K562 (cell line): ENCODE data around the gene ZNF544. TPM values are rescaled to one million over a fixed set of nuclear protein-coding genes. Genes with fewer than 3 reads are reported as not detected.
A peak's percentile ranks its signal among the peaks of the same experiment; 100 is the strongest.

Experiments
- ATAC-seq: fragments of 200-7000 bp; cut with Tn5 transposase; 3 replicates; pipeline ENCODE4 v1.9.1; 2020; ENCODE audit warnings: moderate library complexity
- BruUV-seq: library from RNA; stranded (reverse); fragments of 400-500 nt; replicated peaks from 2 replicates; lab custom pipeline; 2021; lab: Mats Ljungman, UMichigan
- CTCF ChIA-PET: fragments of 300-600 bp; formaldehyde crosslinking; extraction: SDS; loops from one replicate; lab custom pipeline; 2021; ENCODE audit warnings: low intra/inter-chr PET ratio; lab: Yijun Ruan, JAX
- POLR2A ChIA-PET: fragments of 300-600, 350-650 bp; sonication (Branson Sonifier 250); formaldehyde crosslinking; extraction: SDS; loops from one replicate; lab custom pipeline; 2021; ENCODE audit warnings: antibody characterized with exemption, inconsistent platforms; lab: Yijun Ruan, JAX
- DNase-seq, 4 experiments: peaks; one replicate each; pipeline versions ENCODE4 v3.0.0 to v3.0.0-alpha.2; 2011 to 2018; ENCODE audit warnings: low spot score in 3 of 4, mixed read lengths in 3 of 4; ENCODE audit errors: extremely low read depth in 1 of 4
- FAIRE-seq: peaks from 2 replicates; lab custom pipeline; 2011; peaks lifted over from hg19 to GRCh38; lab: Jason Lieb, UNC
- H2AFZ ChIP-seq: 2 replicates; pipeline ENCODE4 v1.6.0; 2011; ENCODE audit warnings: low read depth, low read length, control low read depth, inconsistent platforms
- H3K27ac ChIP-seq: fragments of 200-600 bp; 3 replicates; pipeline ENCODE4 v1.8.0; 2011; ENCODE audit warnings: low read depth, mild to moderate bottlenecking, control low read depth, inconsistent platforms, low read length, moderate library complexity, mixed read lengths; ENCODE audit errors: extremely low read depth
- H3K27me3 ChIP-seq, 2 experiments: fragments of 300-600 bp in 1 of 2; 2 replicates in 1 of 2; 3 replicates in 1 of 2; pipeline versions ENCODE4 v1.6.0 to v1.8.0; 2011; ENCODE audit warnings: inconsistent platforms in 2 of 2, low read length in 2 of 2, mild to moderate bottlenecking in 1 of 2, mixed read lengths in 1 of 2, moderate library complexity in 1 of 2; ENCODE audit not compliant: control insufficient read depth in 2 of 2, insufficient read depth in 2 of 2
- H3K36me3 ChIP-seq: fragments of 300-600 bp; 3 replicates; pipeline ENCODE4 v1.8.0; 2011; ENCODE audit warnings: mild to moderate bottlenecking, low read length, inconsistent platforms; ENCODE audit not compliant: control insufficient read depth, insufficient read depth
- H3K4me1 ChIP-seq, 2 experiments: fragments of 200-600 bp in 1 of 2; replicated peaks in 1 of 2; 2 replicates in 1 of 2; 3 replicates in 1 of 2; pipeline versions ENCODE4 v1.5.1 to v1.8.0; 2011; ENCODE audit warnings: inconsistent platforms in 2 of 2, low read length in 2 of 2, mild to moderate bottlenecking in 1 of 2, mixed read lengths in 1 of 2, moderate library complexity in 1 of 2; ENCODE audit not compliant: control insufficient read depth in 2 of 2, insufficient read depth in 2 of 2
- H3K4me2 ChIP-seq: 2 replicates; pipeline ENCODE4 v1.6.1; 2011; ENCODE audit warnings: low read length, control low read depth, inconsistent platforms, mixed read lengths; ENCODE audit not compliant: insufficient read depth
- H3K4me3 ChIP-seq: fragments of 200-600 bp; sonication (generic), shearing (Covaris generic); 2 replicates; pipeline ENCODE4 v1.5.1; 2016; ENCODE audit warnings: control low read depth, inconsistent platforms
- H3K79me2 ChIP-seq: fragments of 200-600 bp; 3 replicates; pipeline ENCODE4 v1.8.0; 2011; ENCODE audit warnings: low read length, inconsistent platforms; ENCODE audit not compliant: control insufficient read depth, insufficient read depth
- H3K9ac ChIP-seq, 2 experiments: 2 replicates each; pipeline versions ENCODE4 v1.6.0 to v1.6.1; 2011; ENCODE audit warnings: low read depth in 2 of 2, low read length in 2 of 2, control low read depth in 1 of 2, inconsistent platforms in 1 of 2, mild to moderate bottlenecking in 1 of 2, mixed read lengths in 1 of 2; ENCODE audit not compliant: insufficient read depth in 1 of 2
- H3K9me1 ChIP-seq: one replicate; pipeline ENCODE4 v1.6.0; 2011; ENCODE audit warnings: inconsistent platforms, mild to moderate bottlenecking, low read length, moderate library complexity; ENCODE audit not compliant: control insufficient read depth, insufficient read depth
- H3K9me3 ChIP-seq: replicated peaks from 2 replicates; pipeline ENCODE4 v1.5.1; 2011; ENCODE audit warnings: low read depth, low read length, inconsistent platforms; ENCODE audit not compliant: control insufficient read depth, insufficient read depth
- H4K20me1 ChIP-seq: replicated peaks from 2 replicates; pipeline ENCODE4 v1.6.1; 2011; ENCODE audit warnings: low read length, inconsistent platforms, mixed read lengths; ENCODE audit not compliant: control insufficient read depth, insufficient read depth
- BMI1 ChIP-seq: fragments of 150-350 bp; IDR thresholded peaks from 2 replicates; pipeline ENCODE4 v1.6.1; 2014; ENCODE audit warnings: low read length
- E2F6 ChIP-seq, 2 experiments: IDR thresholded peaks; 2 replicates each; pipeline ENCODE4 v1.6.1; 2011; ENCODE audit warnings: borderline replicate concordance in 1 of 2, control low read depth in 1 of 2, low read depth in 1 of 2, low read length in 1 of 2, mild to moderate bottlenecking in 1 of 2, mixed read lengths in 1 of 2, moderate library complexity in 1 of 2; ENCODE audit not compliant: insufficient read depth in 1 of 2, insufficient read length in 1 of 2, poor library complexity in 1 of 2, severe bottlenecking in 1 of 2; ENCODE audit errors: extremely low read depth in 1 of 2
- ETS1 ChIP-seq: conservative IDR thresholded peaks from 2 replicates; pipeline ENCODE4 v1.6.1; 2011; ENCODE audit warnings: low read depth, mild to moderate bottlenecking, low read length; ENCODE audit not compliant: control insufficient read depth
- MLX ChIP-seq, 2 experiments: fragments of 450-650 bp in 1 of 2; sonication (generic) in 1 of 2; formaldehyde crosslinking; conservative IDR thresholded peaks; 2 replicates each; pipeline versions ENCODE4 v1.4.0 to v1.8.1; 2020 to 2022; ENCODE audit warnings: mild to moderate bottlenecking in 1 of 2, missing genetic modification reagents in 1 of 2
- RBM39 ChIP-seq: fragments of 200-400 bp; formaldehyde crosslinking; optimal IDR thresholded peaks from 2 replicates; pipeline ENCODE3; 2018; ENCODE audit warnings: low read depth, low read length
- SFPQ ChIP-seq: fragments of 200-400 bp; formaldehyde crosslinking; IDR thresholded peaks from 2 replicates; pipeline ENCODE4 v1.6.1; 2017; ENCODE audit warnings: mild to moderate bottlenecking, low read depth, low read length, moderate library complexity
- SMARCA5 ChIP-seq: fragments of 450-650 bp; IDR thresholded peaks from 2 replicates; pipeline ENCODE4 v1.6.1; 2016
- STAT6 ChIP-seq: sonication (generic); formaldehyde crosslinking; IDR thresholded peaks from 2 replicates; pipeline ENCODE4 v1.8.1; 2023; ENCODE audit warnings: mild to moderate bottlenecking, missing genetic modification reagents
- TRIM24 ChIP-seq, 2 experiments: fragments of 450-650 bp; IDR thresholded peaks; 2 replicates each; pipeline ENCODE4 v1.6.1; 2016
- ZBED1 ChIP-seq: IDR thresholded peaks from 2 replicates; pipeline ENCODE4 v1.6.1; 2014
- ZNF384 ChIP-seq: IDR thresholded peaks from 2 replicates; pipeline ENCODE4 v1.6.1; 2012; ENCODE audit warnings: low read depth, low read length, improper control_type of control experiment
- ZNF75A ChIP-seq: fragments of 450-650 bp; formaldehyde crosslinking; IDR thresholded peaks from 2 replicates; pipeline ENCODE4 v1.4.0; 2020; ENCODE audit warnings: mild to moderate bottlenecking
- WGBS: fragments of 100-300 bp; shearing (Covaris generic); methylation state at CpG from one replicate; pipeline ENCODE4 v1.1.6; 2016; ENCODE audit warnings: low coverage, mixed read lengths; ENCODE audit not compliant: insufficient coverage; ENCODE audit errors: missing lambda C conversion rate; 5-methylcytosine and 5-hydroxymethylcytosine counted together
- in situ Hi-C: fragments of 300-500 bp; cut with MboI; formaldehyde crosslinking; loops from 4 replicates; pipeline ENCODE4 v1.15.0; 2018; ENCODE audit warnings: inconsistent platforms, mixed read lengths
- intact Hi-C: fragments of 100-400 bp; cut with micrococcal nuclease; formaldehyde crosslinking; loops from 2 replicates; pipeline ENCODE4 v1.14.2; 2022
- polyA plus RNA-seq, 8 experiments: library from polyadenylated mRNA; depleted of rRNA in 4 of 8; stranded (reverse) in 5 of 8; unstranded in 3 of 8; fragments of >200 nt; fragmentation: Nextera tagmentation in 2 of 8; fragmentation: Illumina TruSeq in 1 of 8; extraction: Ambion mirVana in 2 of 8; extraction: Trizol in 1 of 8; gene quantifications; 2 replicates each; pipeline versions ENCODE4 v1.2.1 to v1.2.3, GENCODE V29; 2011 to 2014; ENCODE audit warnings: inconsistent platforms in 1 of 8, missing spikeins in 1 of 8
- total RNA-seq, 7 experiments: library from RNA; depleted of rRNA in 6 of 7; stranded (reverse); fragments of >200 nt in 6 of 7; fragmentation: Illumina TruSeq in 2 of 7; extraction: Trizol in 2 of 7; gene quantifications; 2 replicates each; pipeline versions ENCODE4 v1.2.1 to v1.2.3, GENCODE V29; 2011 to 2021; ENCODE audit warnings: low replicate concordance in 1 of 7

Gene ZNF544
- total and polyA plus RNA-seq, 9 of the 15 experiments (the other 6 are each of a cell fraction or from before 2014, with no cell fraction given) = 23.6 to 59.0 (median 41.4) TPM

- Histone ChIP-seq H3K4me1 (no peaks in the 10 kb centered on the region), H3K79me2 (no peaks in the 10 kb centered on the region), H3K9ac (no peak overlapping the region), H3K36me3 (peaks cover 61% of the 10 kb centered on the region), H3K4me2 (no peak overlapping the region), H3K9me3 (peaks cover 86% of the 10 kb centered on the region), H2AFZ (no peak overlapping the region), H3K27ac (no peak overlapping the region), H3K9me1 (no peaks in the 10 kb centered on the region), H3K27me3 (no peaks in the 10 kb centered on the region), H3K4me3 (no peak overlapping the region), H4K20me1 (no peaks in the 10 kb centered on the region)
- TSS peak; percentile 28 for BruUV-seq
- CTCF ChIA-PET = interaction anchor here (0.6 kb wide), 1 partner anchor 38 kb away, joined by 3 read pairs; no protein-coding TSS in a partner anchor
- FAIRE-seq (no peak), DNase-seq (no peak), ATAC-seq (no peak)
- WGBS = 90% methylated on average over 19 of the region's 19 CpGs
- intact Hi-C loops = no loop called here
- POLR2A ChIA-PET = interaction anchor here (0.6 to 1.3 kb wide), 2 partner anchors 12 to 24 kb away, joined by 3 to 4 read pairs; no protein-coding TSS in a partner anchor
- in situ Hi-C loops = no loop called here
- no peak for TF ChIP-seq MLX (CRISPR knock-in tag; conservative IDR thresholded peaks at IDR 0.05)
- no peak for TF ChIP-seq BMI1
- TF ChIP-seq ZNF384 = no peak
- TF ChIP-seq ZBED1 = no peak
- peak; percentile 64 for TF ChIP-seq ETS1
- no peak for TF ChIP-seq SFPQ
- no peak for TF ChIP-seq STAT6
- no peak for TF ChIP-seq RBM39
- TF ChIP-seq TRIM24 (IDR thresholded peaks at IDR 0.05) = peak in 1 of 2 experiments; percentile 69; a peak in 2 of 4 replicates
- TF ChIP-seq ZNF75A = peak; percentile 95
- TF ChIP-seq SMARCA5 = no peak
- TF ChIP-seq E2F6 (IDR thresholded peaks at IDR 0.05; ENCODE audit: borderline replicate concordance in 1 of 2, extremely low read depth in 1 of 2, insufficient read depth in 1 of 2, insufficient read length in 1 of 2, low read depth in 1 of 2, low read length in 1 of 2, poor library complexity in 1 of 2, severe bottlenecking in 1 of 2) = peak in 1 of 2 experiments; percentile 18
These were observed 33.5 kb downstream of the ZNF544 start for GRCh38 chr19:58261968-58262921.
